HG03460 (cell line): ENCODE results near the gene SMIM27.
"Not testable (repeated sequence)": the region's sequence is repeated elsewhere in the genome, so short reads cannot be mapped to it uniquely, and the experiment has no call there.

ENCODE experiments used
- ATAC-seq: cut with Tn5 transposase; IDR thresholded peaks from one replicate; pipeline ENCODE4 v1.9.1; 2021; ENCODE audit not compliant: unreplicated experiment

The SMIM27 gene

DNA sequence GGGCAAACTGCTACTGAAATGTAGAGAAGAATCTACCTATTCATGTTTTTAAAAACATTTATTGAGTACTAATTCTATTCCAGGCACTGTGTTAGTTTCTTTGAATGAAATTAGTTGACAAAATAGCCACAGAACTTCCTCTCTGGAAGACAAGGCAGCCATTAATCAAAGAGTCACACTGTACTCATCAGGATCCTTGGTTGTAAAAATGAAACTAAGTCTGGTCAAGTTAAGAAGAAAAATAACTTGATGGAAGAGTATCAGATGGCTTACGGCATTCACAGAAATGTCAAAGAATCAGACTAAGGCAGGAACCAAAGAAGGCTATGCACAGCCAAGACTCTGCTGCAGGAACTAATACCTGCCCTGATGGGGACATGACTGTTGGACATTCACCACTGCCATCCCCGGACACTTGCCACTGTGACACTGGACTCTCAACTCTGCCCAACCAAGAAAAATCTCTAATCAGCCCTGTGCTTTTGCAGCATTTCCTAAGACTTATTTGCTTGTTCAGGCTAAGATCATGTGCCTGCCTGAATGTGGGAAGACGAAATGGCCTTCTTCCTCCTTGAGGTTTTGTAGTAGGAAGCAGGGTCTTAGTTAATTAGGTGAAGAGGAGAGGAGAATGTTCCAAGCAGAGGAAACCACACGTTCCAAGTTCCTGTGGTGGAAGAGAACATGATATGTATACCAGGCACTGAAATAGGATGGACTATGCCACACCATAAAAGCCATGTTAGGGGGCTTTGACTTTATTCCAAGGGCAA lies 44.2 kb downstream of the SMIM27 start:
- no peak for ATAC-seq

DNA sequence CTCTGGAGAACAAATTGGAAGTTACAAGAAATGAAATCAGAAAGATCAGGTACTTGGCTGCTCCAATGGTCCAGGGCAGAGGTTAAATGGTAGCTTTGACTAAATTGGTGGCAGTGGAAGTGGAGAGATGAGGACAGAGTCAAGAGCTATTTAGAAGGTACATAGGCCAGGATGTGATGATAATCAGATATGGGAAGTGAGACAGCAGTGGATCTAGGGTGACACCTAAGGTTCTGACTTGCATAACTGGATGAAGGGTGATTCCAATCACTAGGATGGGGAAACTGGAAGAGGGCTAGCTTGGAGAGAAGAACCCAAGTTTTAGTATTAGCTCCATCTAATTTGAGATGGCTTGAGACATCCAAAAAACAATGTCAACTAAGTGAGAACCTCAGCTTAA lies 44.8 kb downstream of the SMIM27 start:
- no peak for ATAC-seq

DNA sequence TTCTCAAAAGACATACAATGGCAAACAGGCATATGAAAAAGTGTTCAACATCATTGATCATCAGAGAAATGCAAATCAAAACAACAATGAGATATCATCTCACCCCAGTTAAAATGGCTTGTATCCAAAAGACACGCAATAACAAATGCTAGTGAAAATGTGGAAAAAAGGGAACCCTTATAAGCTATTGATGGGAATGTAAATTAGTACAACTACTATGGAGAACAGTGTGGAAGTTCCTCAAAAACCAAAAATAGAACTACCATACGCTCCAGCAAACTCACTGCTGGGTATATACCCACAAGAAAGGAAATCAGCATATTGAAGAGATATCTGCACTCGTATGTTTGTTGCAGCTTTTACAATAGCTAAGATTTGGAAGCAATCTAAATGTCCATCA lies 46.9 kb downstream of the SMIM27 start:
- not testable (repeated sequence) for ATAC-seq
